AG09309 (cell line): ENCODE results near the gene TAS2R41.
"Not testable (repeated sequence)": the region's sequence is repeated elsewhere in the genome, so short reads cannot be mapped to it uniquely, and the experiment has no call there.

Experiments
- DNase-seq: peaks from one replicate; pipeline ENCODE4 v3.0.0-alpha.2; 2010; ENCODE audit warnings: low read depth
- H3K4me3 ChIP-seq: 2 replicates; pipeline ENCODE4 v1.5.1; 2011; ENCODE audit warnings: mild to moderate bottlenecking, low read depth, low read length, moderate library complexity; ENCODE audit not compliant: control insufficient read depth
- CTCF ChIP-seq: IDR thresholded peaks from 2 replicates; pipeline ENCODE4 v1.5.1; 2011; ENCODE audit warnings: mild to moderate bottlenecking, low read depth, low read length, inconsistent platforms; ENCODE audit not compliant: insufficient read depth, control insufficient read depth; ENCODE audit errors: missing control alignments

The TAS2R41 gene

GRCh38 chr7:143460271-143460979 lies 17.2 kb upstream of the TAS2R41 start:
- TF ChIP-seq CTCF, result no peak
- DNase-seq, result peak; percentile 39
- H3K4me3 ChIP-seq, result no peak overlapping the region

- no peak for DNase-seq
- no peak overlapping the region for H3K4me3 ChIP-seq
- TF ChIP-seq CTCF, result no peak
Measured at GRCh38 chr7:143462045-143462444, 15.6 kb upstream of the TAS2R41 start.

- H3K4me3 ChIP-seq, result no peak overlapping the region
- TF ChIP-seq CTCF, result no peak
- DNase-seq, result no peak
Measured at GRCh38 chr7:143463556-143463955, 14.1 kb upstream of the TAS2R41 start.

GRCh38 chr7:143463957-143464356 lies 13.7 kb upstream of the TAS2R41 start:
- no peak for DNase-seq
- TF ChIP-seq CTCF, result no peak
- H3K4me3 ChIP-seq, result no peak overlapping the region

GRCh38 chr7:143467724-143468123 lies 9.9 kb upstream of the TAS2R41 start:
- TF ChIP-seq CTCF, result no peak
- H3K4me3 ChIP-seq, result no peak overlapping the region
- DNase-seq, result no peak

- not testable (repeated sequence) for DNase-seq, H3K4me3 ChIP-seq
Measured at GRCh38 chr7:143472071-143472689, 5.5 kb upstream of the TAS2R41 start.

GRCh38 chr7:143479055-143479766 lies 1.5 kb downstream of the TAS2R41 start:
- no peak overlapping the region for H3K4me3 ChIP-seq
- TF ChIP-seq CTCF, result no peak
- no peak for DNase-seq
